Left lung (tissue), 10 donors: Measurements from ENCODE around the gene XXYLT1. TPM values are rescaled to one million over a fixed set of nuclear protein-coding genes. Genes with fewer than 3 reads are reported as not detected.
A peak's percentile ranks its signal among the peaks of the same experiment; 100 is the strongest.

Experiments
- ATAC-seq: fragments of 200-7000 bp; cut with Tn5 transposase; one replicate; pipeline ENCODE4 v1.9.1; 2020; ENCODE audit warnings: moderate library complexity
- DNase-seq, 4 donors: peaks; one replicate each; pipeline ENCODE4 v3.0.0-alpha.2; 2013 to 2020
- H3K27ac ChIP-seq, 2 donors: fragments of 200-600 bp; sonication (generic) in 1 of 2; one replicate each; pipeline versions ENCODE4 v1.5.0 to v1.8.0; 2020 to 2021
- H3K27me3 ChIP-seq, 2 donors: fragments of 200-600 bp; sonication (generic) in 1 of 2; one replicate each; pipeline versions ENCODE4 v1.5.0 to v1.8.0; 2020 to 2021
- H3K36me3 ChIP-seq, 2 donors: fragments of 200-600 bp; sonication (generic) in 1 of 2; one replicate each; pipeline versions ENCODE4 v1.5.0 to v1.8.0; 2020 to 2021
- H3K4me1 ChIP-seq, 2 donors: fragments of 200-600 bp; one replicate each; pipeline ENCODE4 v1.8.0; 2021
- H3K4me3 ChIP-seq, 2 donors: fragments of 200-600 bp; sonication (generic) in 1 of 2; one replicate each; pipeline versions ENCODE4 v1.5.0 to v1.8.0; 2020 to 2021; ENCODE audit warnings: mild to moderate bottlenecking in 1 of 2
- H3K9me3 ChIP-seq, 2 donors: fragments of 200-600 bp; sonication (generic) in 1 of 2; one replicate each; pipeline versions ENCODE4 v1.5.0 to v1.8.0; 2020 to 2021
- intact Hi-C, 2 donors: fragments of 100-400 bp; cut with DNase I; formaldehyde crosslinking; loops; one replicate each; pipeline versions ENCODE4 v1.11.2 to v1.14.2; 2022
- polyA plus RNA-seq, 6 donors: library from polyadenylated mRNA; unstranded; fragments of 120-200 nt; gene quantifications; one replicate each; pipeline ENCODE4 v1.2.1, GENCODE V29; 2013; ENCODE audit not compliant: insufficient read length in 6 of 6
- total RNA-seq, 2 donors: library from RNA; stranded (reverse); fragmentation: NEBNext Ultra II Directional; extraction: Animal tissue kit (Norgen Biotek cat#: 25700); gene quantifications; one replicate each; pipeline ENCODE4 v1.2.1, GENCODE V29; 2021
- TF ChIP-seq, protein P1 (sequence below), 2 donors: fragments of 200-600 bp; sonication (generic) in 1 of 2; IDR thresholded peaks; one replicate each; pipeline versions ENCODE4 v1.5.0 to v1.8.0; 2021; ENCODE audit warnings: antibody characterized with exemption in 2 of 2
- donor health status: DM: no; HTN: yes; CAD: no.
- donor health status: DM: no; HTN: no; CAD: no.

Gene XXYLT1
- total and polyA plus RNA-seq, 8 donors = 11.3 to 31.1 (median 25.5) TPM

DNA sequence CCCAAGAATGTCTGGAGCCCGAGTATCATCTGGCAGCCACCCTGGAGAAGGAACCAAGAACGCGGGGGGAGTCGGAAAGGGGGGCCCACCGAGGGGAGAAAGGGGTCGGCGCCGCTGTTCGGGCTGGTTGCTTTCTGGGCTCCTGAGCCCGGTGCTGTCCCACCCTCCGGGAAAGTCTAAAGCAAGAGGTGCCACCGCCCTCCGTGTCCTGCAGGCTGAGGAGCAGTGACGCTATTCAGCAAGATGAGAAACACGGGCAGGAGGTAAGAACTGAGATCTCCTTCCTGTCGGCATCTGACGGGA, 234.8 kb downstream of the XXYLT1 start:
- H3K27ac ChIP-seq = no peak overlapping the region
- H3K9me3 ChIP-seq = no peaks in the 10 kb centered on the region
- ATAC-seq (no peak), DNase-seq (peak in 1 of 4 donors; percentile 15)
- H3K36me3 ChIP-seq = no peaks in the 10 kb centered on the region
- TF ChIP-seq, protein P1, sequence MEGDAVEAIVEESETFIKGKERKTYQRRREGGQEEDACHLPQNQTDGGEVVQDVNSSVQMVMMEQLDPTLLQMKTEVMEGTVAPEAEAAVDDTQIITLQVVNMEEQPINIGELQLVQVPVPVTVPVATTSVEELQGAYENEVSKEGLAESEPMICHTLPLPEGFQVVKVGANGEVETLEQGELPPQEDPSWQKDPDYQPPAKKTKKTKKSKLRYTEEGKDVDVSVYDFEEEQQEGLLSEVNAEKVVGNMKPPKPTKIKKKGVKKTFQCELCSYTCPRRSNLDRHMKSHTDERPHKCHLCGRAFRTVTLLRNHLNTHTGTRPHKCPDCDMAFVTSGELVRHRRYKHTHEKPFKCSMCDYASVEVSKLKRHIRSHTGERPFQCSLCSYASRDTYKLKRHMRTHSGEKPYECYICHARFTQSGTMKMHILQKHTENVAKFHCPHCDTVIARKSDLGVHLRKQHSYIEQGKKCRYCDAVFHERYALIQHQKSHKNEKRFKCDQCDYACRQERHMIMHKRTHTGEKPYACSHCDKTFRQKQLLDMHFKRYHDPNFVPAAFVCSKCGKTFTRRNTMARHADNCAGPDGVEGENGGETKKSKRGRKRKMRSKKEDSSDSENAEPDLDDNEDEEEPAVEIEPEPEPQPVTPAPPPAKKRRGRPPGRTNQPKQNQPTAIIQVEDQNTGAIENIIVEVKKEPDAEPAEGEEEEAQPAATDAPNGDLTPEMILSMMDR (IDR thresholded peaks at IDR 0.05) = no peak
- no peak overlapping the region for H3K4me3 ChIP-seq
- intact Hi-C loops = no loop called here
- peaks cover 0 to 6% of the 10 kb centered on the region in 2 donors for H3K4me1 ChIP-seq
- H3K27me3 ChIP-seq = no peaks in the 10 kb centered on the region

DNA sequence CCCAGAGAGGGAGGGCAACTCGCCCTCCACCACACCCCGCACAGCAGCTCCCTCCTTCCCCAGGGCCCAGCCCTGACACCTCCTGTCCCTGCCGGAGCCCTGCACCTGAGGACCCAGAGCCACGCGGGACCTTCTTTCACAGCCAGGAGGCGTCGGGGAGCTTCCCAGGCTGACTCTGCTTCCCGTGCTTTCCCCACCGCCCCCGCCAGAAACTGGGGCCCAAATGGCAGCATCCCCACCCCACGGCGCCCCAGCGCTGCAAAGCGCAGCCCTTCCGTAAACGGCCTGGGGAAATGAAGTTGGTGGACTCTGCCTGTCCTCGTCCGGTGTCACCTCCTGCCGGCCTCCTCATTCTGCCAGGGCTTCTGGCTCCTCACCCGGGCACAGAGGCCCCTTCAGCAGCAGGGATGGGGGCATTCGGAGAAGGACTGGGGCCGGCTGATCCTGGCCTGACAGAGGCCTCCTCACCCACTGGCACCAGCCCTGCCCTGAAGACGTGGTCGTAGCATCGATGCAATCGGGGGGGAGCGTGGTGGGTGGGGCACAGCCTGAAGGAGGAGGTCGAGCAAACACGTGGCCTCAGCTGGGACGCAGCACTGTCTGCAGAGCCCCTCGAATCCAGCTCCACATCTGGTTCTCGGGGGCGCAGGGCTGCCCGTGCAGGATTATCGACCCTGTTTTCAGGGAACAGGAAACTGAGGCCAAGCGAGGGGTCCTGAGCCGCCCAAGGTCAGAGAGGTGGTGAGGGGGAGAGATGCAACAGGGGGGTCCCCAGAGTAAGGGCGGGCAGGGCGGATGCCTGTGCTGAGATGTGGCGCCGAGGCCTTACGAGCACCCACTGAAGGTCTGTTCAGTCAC, 235.4 kb downstream of the XXYLT1 start:
- no peak overlapping the region for H3K27ac ChIP-seq
- H3K9me3 ChIP-seq = no peaks in the 10 kb centered on the region
- no peak overlapping the region for H3K4me3 ChIP-seq
- DNase-seq (peak in 1 of 4 donors; percentile 30), ATAC-seq (no peak)
- peaks cover 0 to 6% of the 10 kb centered on the region in 2 donors for H3K4me1 ChIP-seq
- no peaks in the 10 kb centered on the region for H3K27me3 ChIP-seq
- TF ChIP-seq, protein P1 (IDR thresholded peaks at IDR 0.05) = no peak
- intact Hi-C loops = no loop called here
- H3K36me3 ChIP-seq = no peaks in the 10 kb centered on the region

DNA sequence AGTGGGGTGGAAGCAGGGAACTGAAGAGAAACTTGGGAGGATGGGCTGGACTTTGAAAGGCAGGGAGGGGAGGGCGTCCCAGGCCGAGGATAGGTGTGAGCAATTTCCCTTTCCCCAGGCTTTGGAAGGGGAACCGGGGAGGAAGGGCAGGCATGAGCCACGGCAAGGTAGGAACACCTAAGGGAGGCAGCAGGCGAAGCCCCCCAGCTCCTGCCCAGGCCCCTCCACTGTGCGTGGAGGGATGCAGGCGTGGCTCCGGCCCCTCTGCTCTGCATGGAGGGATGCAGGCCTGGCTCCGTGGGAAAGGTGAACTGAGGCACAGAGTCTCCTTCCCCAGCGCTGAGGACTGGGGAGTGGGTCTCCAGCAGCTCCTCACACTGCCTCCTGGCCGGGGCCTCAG, 236.4 kb downstream of the XXYLT1 start:
- Histone ChIP-seq H3K4me1 (no peaks in the 10 kb centered on the region), H3K36me3 (no peaks in the 10 kb centered on the region), H3K27me3 (no peaks in the 10 kb centered on the region), H3K27ac (no peak overlapping the region), H3K4me3 (no peak overlapping the region), H3K9me3 (no peaks in the 10 kb centered on the region)
- TF ChIP-seq, protein P1 (IDR thresholded peaks at IDR 0.05) = no peak
- peak in 1 of 4 donors; percentile 18 for DNase-seq
- intact Hi-C loops = no loop called here
- ATAC-seq = no peak

DNA sequence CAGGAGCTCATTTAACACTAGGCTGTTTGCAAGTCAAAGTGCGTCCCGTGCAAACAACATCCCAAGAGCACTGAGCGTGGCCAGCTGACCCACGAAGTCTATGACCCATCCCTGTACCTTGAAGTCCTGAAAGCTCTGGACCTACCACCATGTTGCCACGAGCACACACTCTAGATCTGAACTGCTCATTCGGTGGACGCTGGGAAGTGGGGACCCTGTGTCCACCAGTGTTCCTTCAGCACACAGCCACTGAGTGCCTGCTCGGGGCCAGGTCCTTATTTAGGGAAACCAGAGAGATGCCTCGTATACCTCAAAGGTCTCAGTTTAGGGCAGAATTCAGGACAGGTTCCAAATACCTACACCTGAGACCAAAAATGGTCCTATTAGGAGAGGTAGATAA, 236.9 kb downstream of the XXYLT1 start:
- H3K27ac ChIP-seq = no peak overlapping the region
- intact Hi-C loops = no loop called here

DNA sequence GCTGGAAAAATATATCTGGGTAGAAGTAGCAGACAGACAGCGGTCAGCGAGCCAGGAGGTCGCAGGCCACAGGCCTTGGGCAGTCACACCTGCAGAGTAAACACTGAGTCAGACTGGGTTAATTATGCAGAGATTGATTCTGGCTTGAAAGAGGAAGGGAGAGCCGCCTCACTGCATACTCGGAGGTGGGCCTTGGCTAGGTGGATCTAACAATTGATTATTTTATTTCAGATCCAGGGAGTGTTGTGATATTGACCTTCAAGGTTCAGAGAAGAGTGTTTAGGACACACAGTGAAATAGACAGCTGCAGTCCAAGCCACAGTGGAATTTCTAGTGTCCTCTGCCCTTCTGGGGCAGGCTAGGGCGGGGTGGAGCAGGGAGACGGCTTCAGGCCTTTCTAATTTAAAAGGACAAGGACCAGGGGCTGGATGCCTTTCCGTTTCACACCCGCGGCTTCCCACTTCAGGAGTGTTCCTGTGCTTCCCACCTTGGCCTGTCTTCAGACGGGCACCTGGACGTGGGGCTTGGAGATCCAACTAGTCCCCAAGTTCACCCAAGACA, 237.3 kb downstream of the XXYLT1 start:
- H3K4me1 ChIP-seq = no peaks in the 10 kb centered on the region
- ATAC-seq (peak; percentile 84), DNase-seq (peak in 1 of 4 donors; percentile 33)

More for the DNA sequence above, 236.9 kb downstream of the XXYLT1 start:
- DNase-seq (peak in 1 of 4 donors; percentile 2), ATAC-seq (no peak)
- Histone ChIP-seq H3K36me3 (no peaks in the 10 kb centered on the region), H3K9me3 (no peaks in the 10 kb centered on the region), H3K27me3 (no peaks in the 10 kb centered on the region), H3K4me3 (no peak overlapping the region), H3K4me1 (no peaks in the 10 kb centered on the region)
- TF ChIP-seq, protein P1 (IDR thresholded peaks at IDR 0.05) = no peak

More for the DNA sequence above, 237.3 kb downstream of the XXYLT1 start:
- no peak overlapping the region for H3K4me3 ChIP-seq
- intact Hi-C loops = no loop called here
- H3K36me3 ChIP-seq = no peaks in the 10 kb centered on the region
- H3K9me3 ChIP-seq = no peaks in the 10 kb centered on the region
- TF ChIP-seq, protein P1 (IDR thresholded peaks at IDR 0.05) = no peak
- H3K27me3 ChIP-seq = no peaks in the 10 kb centered on the region
- no peak overlapping the region for H3K27ac ChIP-seq
